Astrocyte (in vitro differentiated cells and primary cell): ENCODE data around the gene GIT1.

Experiments
- CTCF ChIP-seq: IDR thresholded peaks from 2 replicates; pipeline ENCODE4 v1.5.1; 2011; ENCODE audit warnings: low read depth, mild to moderate bottlenecking, inconsistent platforms, low read length, moderate library complexity; ENCODE audit not compliant: insufficient read depth
- EZH2 ChIP-seq: IDR thresholded peaks from 2 replicates; pipeline ENCODE4 v1.6.1; 2012; ENCODE audit warnings: mild to moderate bottlenecking, low read length, inconsistent platforms; ENCODE audit not compliant: insufficient read depth

DNA sequence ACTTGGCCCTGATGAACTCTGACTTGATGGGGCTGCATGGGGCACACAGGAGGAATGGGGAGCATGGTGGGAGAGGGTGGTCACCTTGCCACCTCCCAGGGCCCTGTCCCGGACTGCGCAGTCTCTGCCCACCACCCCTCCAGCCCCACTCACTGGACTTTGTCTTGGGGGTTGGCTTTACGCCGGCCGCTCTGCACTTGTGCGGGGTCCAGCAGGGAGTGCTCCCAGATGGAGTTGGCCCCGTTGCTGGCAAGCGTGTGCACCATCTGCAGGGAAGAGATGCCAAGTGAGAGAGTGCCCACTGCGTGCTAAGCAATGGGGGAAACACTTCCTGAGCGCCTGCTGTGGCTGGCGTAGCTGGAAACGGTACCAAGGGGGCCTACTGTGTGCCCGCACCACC is 6.7 kb downstream of the GIT1 start:
- no peak for TF ChIP-seq EZH2
- TF ChIP-seq CTCF, result no peak
